Mesangial cell (primary cell): ENCODE data around the gene MED14. TPM values are rescaled to one million over a fixed set of nuclear protein-coding genes. Genes with fewer than 3 reads are reported as not detected.

ENCODE experiments used
- total RNA-seq: library from RNA; depleted of rRNA; stranded (reverse); fragments of >200 nt; gene quantifications from 2 replicates; pipeline ENCODE4 v1.2.3, GENCODE V29; 2015

Gene MED14
- total RNA-seq, result 15.7 and 17.9 TPM in 2 replicates

GRCh38 chrX:40735325-40736169 is at the start of gene MED14:
Gene MED14 (minus strand): TSS chrX:40735542. CDS start chrX:40735412, 130 bp downstream.

GRCh38 chrX:40647307-40648197 is 87.8 kb downstream of the MED14 start, which contains the start of gene CXorf38:
Gene CXorf38 (minus strand): TSS chrX:40647561. CDS start chrX:40647520, 41 bp downstream.

GRCh38 chrX:40623139-40623536 is 112.2 kb downstream of the MED14 start, which contains the start of gene MPC1L:
Gene MPC1L (plus strand): TSS chrX:40623428. CDS start chrX:40623566, 138 bp downstream.

Other genes starting within 250 kb of the MED14 start
- gene ATP6AP2, start 154.6 kb downstream of the MED14 start, total RNA-seq, result 60.8 and 82.5 TPM in 2 replicates
- gene MPC1L, start 112.1 kb downstream of the MED14 start, total RNA-seq, result not detected in 2 replicates
- 11.2 and 14.7 TPM in 2 replicates for gene CXorf38, start 88.0 kb downstream of the MED14 start, total RNA-seq